GM19324 (cell line): ENCODE results near the gene CHRNB2.
"Not testable (repeated sequence)": the region's sequence is repeated elsewhere in the genome, so short reads cannot be mapped to it uniquely, and the experiment has no call there.

ENCODE experiments used
- ATAC-seq: cut with Tn5 transposase; IDR thresholded peaks from one replicate; pipeline ENCODE4 v1.9.1; 2021; ENCODE audit warnings: mild to moderate bottlenecking, moderate library complexity; ENCODE audit not compliant: unreplicated experiment, low FRiP score

The CHRNB2 gene

GRCh38 chr1:154567386-154568156, at the start of gene CHRNB2:
CHRNB2 (plus strand) TSS chr1:154567778; CDS start chr1:154568045, 267 bp downstream.
- ATAC-seq: no peak

- ATAC-seq: no peak
Observed at GRCh38 chr1:154519591-154519991, 48.0 kb upstream of the CHRNB2 start.

- ATAC-seq: no peak
Observed at GRCh38 chr1:154520333-154520732, 47.2 kb upstream of the CHRNB2 start.

GRCh38 chr1:154521695-154522094, 45.9 kb upstream of the CHRNB2 start:
- ATAC-seq: no peak

- ATAC-seq: no peak
Observed at GRCh38 chr1:154524881-154525280, 42.7 kb upstream of the CHRNB2 start.

GRCh38 chr1:154527192-154527591, 40.4 kb upstream of the CHRNB2 start:
- ATAC-seq: no peak

GRCh38 chr1:154529308-154529707, 38.3 kb upstream of the CHRNB2 start:
- no peak for ATAC-seq

GRCh38 chr1:154531950-154532349, 35.6 kb upstream of the CHRNB2 start:
- ATAC-seq: not testable (repeated sequence)

GRCh38 chr1:154533952-154534844, 33.4 kb upstream of the CHRNB2 start:
- no peak for ATAC-seq

- no peak for ATAC-seq
Observed at GRCh38 chr1:154536570-154536969, 31.0 kb upstream of the CHRNB2 start.

GRCh38 chr1:154539486-154540483, 27.8 kb upstream of the CHRNB2 start:
- no peak for ATAC-seq

GRCh38 chr1:154541231-154541630, 26.3 kb upstream of the CHRNB2 start:
- ATAC-seq: no peak

GRCh38 chr1:154546264-154547063, 21.1 kb upstream of the CHRNB2 start:
- ATAC-seq: no peak

GRCh38 chr1:154547105-154547732, 20.4 kb upstream of the CHRNB2 start:
- ATAC-seq: no peak

GRCh38 chr1:154548028-154548427, 19.6 kb upstream of the CHRNB2 start:
- ATAC-seq: no peak

GRCh38 chr1:154549202-154549770, 18.3 kb upstream of the CHRNB2 start:
- ATAC-seq: no peak

- ATAC-seq: no peak
Observed at GRCh38 chr1:154550070-154550469, 17.5 kb upstream of the CHRNB2 start.

- no peak for ATAC-seq
Observed at GRCh38 chr1:154550657-154551056, 16.9 kb upstream of the CHRNB2 start.

- no peak for ATAC-seq
Observed at GRCh38 chr1:154551474-154551873, 16.1 kb upstream of the CHRNB2 start.
